HepG2 (cell line): Measurements from ENCODE around the gene RBM45. TPM values are rescaled to one million over a fixed set of nuclear protein-coding genes. Genes with fewer than 3 reads are reported as not detected.

Source experiments
- polyA plus RNA-seq, 8 experiments: library from polyadenylated mRNA; depleted of rRNA in 3 of 8; stranded (reverse) in 7 of 8; unstranded in 1 of 8; fragments of >200 nt; fragmentation: Illumina TruSeq in 4 of 8; extraction: Trizol in 4 of 8; gene quantifications; 2 replicates each; pipeline versions ENCODE4 v1.2.1 to v1.2.3, GENCODE V29; 2011 to 2016; ENCODE audit warnings: low read depth in 4 of 8, missing spikeins in 1 of 8, mixed read lengths in 1 of 8; ENCODE audit not compliant: insufficient read depth in 1 of 8
- small RNA-seq, 3 experiments: library from RNA; depleted of rRNA; stranded (forward); fragments of <200 nt; gene quantifications; one replicate each; pipeline ENCODE3, GENCODE V24; 2012; ENCODE audit warnings: low read depth in 2 of 3, low replicate concordance in 1 of 3; ENCODE audit not compliant: insufficient read length in 3 of 3, insufficient read depth in 2 of 3
- total RNA-seq, 5 experiments: library from RNA; depleted of rRNA; stranded (reverse); fragments of >200 nt; fragmentation: Illumina TruSeq; extraction: Trizol; gene quantifications; 2 replicates each; pipeline ENCODE4 v1.2.3, GENCODE V29; 2016; ENCODE audit warnings: low read depth in 1 of 5

RBM45 gene
- total and polyA plus RNA-seq, 2 of the 13 experiments (the other 11 are each of a cell fraction or from before 2014, with no cell fraction given) = 5.7 to 25.2 TPM

Small RNA genes within 50 kb of the gene (small RNA-seq; reads per million reads assigned to genes)
- gene AC011998.1 = 0 reads per million in 3 experiments
- gene RNU5E-9P = 0 to 0.10 (median 0) reads per million in 3 experiments

Other genes with a start within 250 kb of the RBM45 start
- 1.2 and 1.4 TPM in 2 replicates for gene PDE11A, start 39.7 kb upstream of the RBM45 start, total RNA-seq (2016; rRNA removed; fragmentation: Illumina TruSeq; extraction: Trizol)
- 1.3 and 1.7 TPM in 2 replicates for gene PDE11A, start 39.7 kb upstream of the RBM45 start, polyA plus RNA-seq (2011; rRNA removed)
- gene OSBPL6, start 82.1 kb downstream of the RBM45 start, total RNA-seq (2016; rRNA removed; fragmentation: Illumina TruSeq; extraction: Trizol) = 0.10 and 0.11 TPM in 2 replicates
- gene OSBPL6, start 82.1 kb downstream of the RBM45 start, polyA plus RNA-seq (2011; rRNA removed) = 0.01 and 0.03 TPM in 2 replicates